GOT3 (cell line): Measurements from ENCODE around the gene CCDC12.

Experiments used
- DNase-seq: peaks from one replicate; lab custom pipeline; 2025; ENCODE audit warnings: mixed read lengths; lab: John Stamatoyannopoulos, UW

Gene CCDC12

GRCh38 chr3:46996689-46997452, 20.3 kb upstream of the CCDC12 start:
- DNase-seq = no peak

DNA sequence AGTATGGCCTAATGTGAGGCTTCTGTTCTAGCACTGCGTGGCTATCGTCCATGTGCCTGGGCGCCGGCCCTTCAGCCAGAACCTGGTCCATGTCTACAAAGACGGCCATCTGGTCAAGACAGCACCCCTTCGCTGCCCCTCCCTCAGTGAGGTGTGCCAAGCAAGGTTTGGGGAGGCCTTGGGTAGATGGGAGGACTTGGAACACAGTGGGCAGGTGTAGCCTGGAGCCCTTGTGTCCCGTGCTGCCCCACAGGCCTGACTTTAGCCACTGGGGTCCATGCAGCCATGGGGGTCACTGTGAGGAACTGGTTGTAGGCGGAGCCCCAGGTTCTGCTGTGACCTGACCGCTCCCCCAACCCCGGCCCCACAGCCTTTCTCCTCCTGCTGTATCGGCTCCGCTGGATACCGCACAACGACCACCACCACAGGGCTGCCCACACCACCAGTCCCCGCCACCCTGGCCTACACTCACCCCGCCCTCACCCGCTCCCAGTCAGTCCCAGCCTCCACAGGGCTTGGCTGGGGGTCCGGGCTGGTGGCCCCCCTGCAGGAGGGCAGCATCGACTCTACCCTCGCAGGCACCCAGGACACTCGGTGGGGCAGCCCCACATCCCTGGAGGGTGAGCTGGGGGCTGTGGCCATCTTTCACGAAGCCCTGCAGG, 19.5 kb upstream of the CCDC12 start:
- no peak for DNase-seq

- DNase-seq = no peak
Measured at GRCh38 chr3:46994801-46995731, 18.5 kb upstream of the CCDC12 start.

GRCh38 chr3:46993986-46994385, 17.4 kb upstream of the CCDC12 start:
- DNase-seq = no peak

GRCh38 chr3:46993292-46993691, 16.7 kb upstream of the CCDC12 start:
- no peak for DNase-seq

DNA sequence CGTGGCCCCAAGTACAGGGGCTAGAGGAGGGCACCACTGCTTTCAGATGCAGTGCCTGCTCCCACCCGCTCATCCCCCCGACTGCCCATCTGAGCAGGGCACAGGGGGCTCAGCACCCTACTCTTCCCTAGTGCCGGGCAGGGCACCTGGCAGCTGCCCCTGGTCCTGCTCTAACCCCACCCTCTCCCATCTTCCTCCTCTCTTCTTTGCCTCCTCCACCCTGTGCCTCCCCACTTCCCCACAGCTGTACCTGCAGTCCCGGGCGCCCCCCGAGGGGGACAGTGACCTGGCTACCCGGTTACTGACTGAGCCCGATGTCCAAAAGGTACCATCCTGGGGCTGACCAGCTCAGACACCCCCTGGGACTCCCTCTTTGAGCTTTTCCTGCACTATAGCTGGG, 15.7 kb upstream of the CCDC12 start:
- no peak for DNase-seq

- DNase-seq = no peak
Measured at GRCh38 chr3:46991406-46992165, 15.0 kb upstream of the CCDC12 start.

GRCh38 chr3:46990573-46991374, 14.2 kb upstream of the CCDC12 start:
- DNase-seq = no peak

DNA sequence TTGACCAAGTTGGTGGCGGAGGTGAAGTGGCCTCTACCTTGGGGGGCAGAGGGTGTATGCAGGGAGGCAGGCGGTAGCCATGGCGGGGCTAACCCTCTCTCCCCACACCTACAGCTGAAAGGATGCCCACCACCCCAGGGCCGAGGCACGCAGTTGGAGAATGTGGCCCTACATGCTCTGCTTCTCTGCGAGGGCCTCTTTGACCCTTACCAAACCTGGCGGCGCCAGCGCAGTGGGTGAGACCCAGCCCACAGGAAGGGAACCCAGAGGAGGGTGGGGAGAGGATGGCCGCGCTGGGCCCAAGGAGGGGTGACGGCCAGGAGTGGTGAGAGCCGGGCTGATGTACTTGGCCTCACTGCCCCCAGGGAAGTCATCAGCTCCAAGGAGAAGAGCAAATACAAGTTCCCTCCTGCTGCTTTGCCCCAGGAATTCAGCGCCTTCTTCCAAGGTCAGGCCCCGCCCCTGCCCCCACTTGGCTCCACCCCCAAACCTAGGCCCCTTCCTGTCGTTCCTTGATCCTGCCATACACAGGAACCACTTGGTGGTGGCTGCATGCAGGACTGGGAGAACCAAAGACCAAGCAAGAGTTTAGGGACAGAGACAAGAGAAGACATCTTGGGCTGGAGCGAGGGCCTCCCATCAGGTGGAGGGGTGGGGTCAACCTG, 12.7 kb upstream of the CCDC12 start:
- no peak for DNase-seq

DNA sequence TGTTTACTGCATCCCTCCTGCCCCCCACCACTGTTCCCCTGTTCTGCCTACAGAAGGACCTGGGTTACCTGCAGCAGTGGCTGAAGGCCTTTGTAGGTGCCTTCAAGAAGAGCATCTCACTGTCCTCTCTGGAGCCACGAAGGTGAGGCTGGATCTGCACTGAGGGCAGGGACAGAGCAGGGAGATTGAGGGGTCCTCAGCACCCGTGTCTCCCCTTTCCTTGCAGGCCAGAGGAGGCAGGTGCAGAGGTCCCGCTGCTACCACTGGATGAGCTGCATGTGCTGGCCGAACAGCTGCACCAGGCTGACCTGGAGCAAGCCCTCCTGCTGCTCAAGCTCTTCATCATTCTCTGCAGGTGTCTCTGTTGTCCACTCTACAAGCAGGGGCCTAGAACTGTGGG, 12.1 kb upstream of the CCDC12 start:
- DNase-seq = no peak

GRCh38 chr3:46987743-46988401, 11.3 kb upstream of the CCDC12 start:
- no peak for DNase-seq

DNA sequence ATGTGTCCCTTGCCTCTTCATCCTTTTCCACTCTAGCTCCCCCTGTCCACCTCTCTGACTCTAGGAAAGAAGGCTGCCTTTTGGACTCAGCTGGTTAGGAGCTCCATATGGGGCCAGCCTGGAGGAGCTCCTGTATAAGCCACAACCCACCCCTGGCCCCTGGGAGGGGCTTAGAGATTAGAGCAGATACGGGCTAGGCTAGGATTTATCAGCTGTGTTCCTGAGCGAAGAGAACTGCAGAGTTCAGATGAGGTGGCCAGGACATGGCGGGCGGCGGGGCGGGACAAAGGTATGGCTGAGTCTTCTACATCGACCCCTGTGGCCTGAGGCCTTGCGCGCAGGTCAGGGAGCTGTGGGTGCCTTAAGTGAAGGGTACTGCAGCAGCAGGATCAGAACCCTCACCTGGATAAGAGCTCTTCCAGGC, 10.8 kb upstream of the CCDC12 start:
- no peak for DNase-seq

DNA sequence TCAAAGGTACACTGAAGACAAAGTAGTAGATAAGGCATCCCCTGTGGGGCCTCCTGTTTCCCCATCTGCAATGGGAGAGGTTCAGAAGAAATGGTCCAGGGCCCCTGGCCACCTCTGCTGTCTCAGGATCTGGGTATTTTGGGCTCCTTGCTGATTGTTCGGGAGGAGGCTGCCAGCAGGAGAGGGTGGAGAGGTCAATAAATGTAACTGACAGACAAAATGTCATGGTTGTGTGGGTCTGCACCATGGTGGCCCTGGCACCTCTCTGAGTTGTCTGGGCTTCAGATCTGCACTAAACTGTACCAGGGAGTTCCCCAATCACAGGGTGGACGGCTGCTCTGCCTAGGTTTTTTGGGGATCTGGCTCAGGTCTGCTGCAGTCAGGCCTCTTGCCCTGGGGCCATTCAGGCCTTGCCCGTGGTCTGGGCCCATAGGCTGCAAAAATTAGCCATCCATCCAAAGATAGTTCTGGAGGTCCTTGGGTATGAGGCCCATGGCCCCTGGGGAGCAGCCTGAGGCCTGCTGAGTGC, 10.3 kb upstream of the CCDC12 start:
- no peak for DNase-seq

DNA sequence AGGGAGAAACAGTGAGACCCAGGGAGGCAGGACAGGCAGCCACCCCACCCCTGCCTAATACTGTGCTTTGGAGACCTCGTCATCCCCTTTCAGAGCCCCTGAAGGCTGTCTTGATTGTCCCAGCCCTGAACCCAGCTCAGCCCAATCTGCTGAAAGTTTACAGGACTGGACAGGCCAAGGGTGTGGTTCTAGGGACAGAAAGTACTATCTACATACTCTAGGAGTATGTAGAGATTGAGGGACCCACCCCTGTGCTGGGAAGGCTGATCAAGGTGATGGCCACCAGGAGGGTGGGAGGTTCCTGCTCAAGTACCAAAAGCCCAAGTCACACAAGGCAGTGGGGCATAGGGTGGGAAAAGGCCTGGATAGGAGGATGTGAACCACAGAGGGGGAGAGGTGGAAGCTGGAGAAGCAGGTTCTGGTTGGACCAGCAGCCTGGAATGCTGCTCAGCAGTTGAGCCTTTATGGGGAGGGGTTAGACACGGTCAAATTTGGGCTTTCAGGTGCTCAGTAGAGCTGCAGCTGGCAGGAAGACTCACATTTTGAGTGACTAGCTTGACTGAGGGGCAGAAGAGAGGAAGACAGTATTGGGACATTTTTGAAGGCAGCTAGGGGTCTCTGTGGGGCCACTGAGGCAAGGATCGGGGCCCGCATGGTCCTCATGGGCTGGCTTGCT, 9.6 kb upstream of the CCDC12 start:
- no peak for DNase-seq

DNA sequence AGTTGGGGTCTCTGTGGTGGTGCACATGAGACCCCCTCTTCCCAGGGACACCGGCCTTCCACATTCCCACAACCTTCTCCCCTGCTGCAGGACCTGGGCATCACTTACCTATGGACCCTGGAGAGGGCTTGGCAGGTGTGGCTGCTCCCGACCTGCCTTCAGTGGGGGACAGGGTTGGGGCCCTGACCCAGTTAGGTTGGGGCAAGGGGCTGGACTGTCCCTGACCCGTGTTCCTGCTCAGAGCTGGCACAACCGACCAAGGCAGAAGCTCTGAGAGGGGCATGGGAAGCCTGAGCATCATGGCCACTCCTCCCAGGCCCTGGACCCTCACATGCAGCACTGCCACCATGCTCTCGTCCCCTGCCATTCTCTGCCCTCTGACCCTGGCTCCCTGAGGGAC, 9.0 kb upstream of the CCDC12 start:
- DNase-seq = no peak

DNA sequence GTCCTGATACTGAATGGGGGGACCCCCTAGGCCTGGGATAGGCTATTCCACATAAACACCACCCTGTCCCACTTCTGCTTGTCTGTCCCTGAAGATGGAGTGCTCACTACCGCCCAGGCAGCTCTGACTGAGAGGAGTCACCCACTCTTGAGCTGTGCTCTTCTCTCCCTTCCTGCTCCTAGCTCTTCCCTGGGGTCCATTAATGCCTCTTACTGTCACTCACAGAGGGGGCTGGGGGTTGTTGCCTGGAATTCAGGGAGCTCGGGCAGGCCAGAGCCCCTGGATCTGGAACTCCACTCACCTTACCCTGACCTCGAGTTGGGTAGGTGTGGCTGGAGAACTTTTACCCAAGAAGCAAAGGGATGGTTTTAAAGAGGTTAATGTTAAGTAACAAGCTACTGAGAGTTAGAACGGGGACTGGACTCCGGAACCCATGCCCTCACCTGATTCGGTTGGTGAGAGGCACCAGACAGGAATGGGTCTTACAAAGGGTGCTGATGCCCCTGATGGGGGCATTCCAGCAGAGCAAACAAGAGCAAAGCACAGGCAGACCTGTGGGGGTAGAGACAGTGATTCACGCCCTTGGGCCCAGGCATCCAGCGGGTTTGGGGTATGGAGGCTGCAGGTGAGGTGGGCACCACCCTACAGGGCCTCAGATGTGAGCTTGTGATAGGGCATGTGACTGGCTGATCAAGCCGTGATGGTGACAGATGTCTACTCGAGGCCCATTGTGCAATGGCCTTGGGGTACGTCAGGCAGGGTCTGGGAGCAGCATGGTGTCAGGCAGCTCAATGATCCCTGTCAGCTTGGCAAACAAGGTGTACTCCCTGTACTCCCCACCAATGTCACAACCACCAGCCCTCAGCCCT, 8.3 kb upstream of the CCDC12 start:
- no peak for DNase-seq

DNA sequence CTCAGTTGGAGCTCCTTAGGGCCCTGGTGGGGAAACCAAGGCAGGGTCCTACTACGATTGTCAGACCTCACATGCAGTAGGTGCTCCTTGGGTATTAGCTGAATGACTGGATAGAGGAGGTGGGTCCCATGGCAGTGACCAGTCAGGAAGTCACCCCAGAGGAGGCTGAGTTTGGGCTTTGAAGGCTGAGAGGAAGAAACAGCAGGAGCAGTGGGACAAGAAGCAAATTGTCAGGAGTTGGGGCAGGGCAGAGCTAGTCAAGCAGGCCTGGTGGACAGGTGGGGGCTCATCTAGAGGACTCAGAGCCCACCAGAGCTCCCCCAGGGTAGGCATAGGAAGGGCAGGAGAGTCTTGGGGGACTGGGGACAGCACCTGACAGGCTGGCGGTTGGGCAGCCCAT, 6.0 kb upstream of the CCDC12 start:
- no peak for DNase-seq

GRCh38 chr3:46981932-46982471, 5.5 kb upstream of the CCDC12 start:
- DNase-seq = no peak
